ENCODE results near the gene CYSTM1. TPM values are rescaled to one million over a fixed set of nuclear protein-coding genes. Genes with fewer than 3 reads are reported as not detected.

The CYSTM1 gene
- total RNA-seq, 1 donor from 2014 or later, result 28.1 TPM

DNA sequence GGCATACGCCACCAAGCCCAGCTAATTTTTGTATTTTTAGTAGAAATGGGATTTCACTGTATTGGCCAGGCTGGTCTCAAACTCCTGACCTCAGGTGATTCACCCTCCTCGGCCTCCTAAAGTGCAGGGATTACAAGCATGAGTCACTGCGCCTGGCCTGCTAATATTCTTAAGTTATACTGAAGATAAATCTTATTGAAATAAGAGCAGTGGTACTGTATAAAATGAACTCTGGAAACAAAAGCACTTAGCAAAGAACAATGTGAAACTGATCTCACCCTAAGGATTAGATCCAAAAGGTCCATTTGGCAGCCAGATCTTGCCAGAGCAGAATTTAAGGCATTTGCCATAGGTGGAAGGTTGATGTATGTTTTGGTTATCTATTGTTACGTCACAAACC is 27.1 kb downstream of the CYSTM1 start:
- H3K4me3 Mint-ChIP-seq (ENCODE audit: low read depth), result no peak overlapping the region
- no peak overlapping the region for H3K27ac Mint-ChIP-seq
- H3K36me3 Mint-ChIP-seq (ENCODE audit: insufficient read depth), result peaks cover 2% of the 10 kb centered on the region
- H3K9me3 Mint-ChIP-seq (ENCODE audit: low read depth), result no peaks in the 10 kb centered on the region
- DNase-seq (ENCODE audit: low spot score, unreplicated experiment), result no peak
- H3K4me1 Mint-ChIP-seq (ENCODE audit: low read depth), result peaks cover 2% of the 10 kb centered on the region
- H3K27me3 Mint-ChIP-seq, result no peaks in the 10 kb centered on the region
- TF ChIP-seq, protein P1, sequence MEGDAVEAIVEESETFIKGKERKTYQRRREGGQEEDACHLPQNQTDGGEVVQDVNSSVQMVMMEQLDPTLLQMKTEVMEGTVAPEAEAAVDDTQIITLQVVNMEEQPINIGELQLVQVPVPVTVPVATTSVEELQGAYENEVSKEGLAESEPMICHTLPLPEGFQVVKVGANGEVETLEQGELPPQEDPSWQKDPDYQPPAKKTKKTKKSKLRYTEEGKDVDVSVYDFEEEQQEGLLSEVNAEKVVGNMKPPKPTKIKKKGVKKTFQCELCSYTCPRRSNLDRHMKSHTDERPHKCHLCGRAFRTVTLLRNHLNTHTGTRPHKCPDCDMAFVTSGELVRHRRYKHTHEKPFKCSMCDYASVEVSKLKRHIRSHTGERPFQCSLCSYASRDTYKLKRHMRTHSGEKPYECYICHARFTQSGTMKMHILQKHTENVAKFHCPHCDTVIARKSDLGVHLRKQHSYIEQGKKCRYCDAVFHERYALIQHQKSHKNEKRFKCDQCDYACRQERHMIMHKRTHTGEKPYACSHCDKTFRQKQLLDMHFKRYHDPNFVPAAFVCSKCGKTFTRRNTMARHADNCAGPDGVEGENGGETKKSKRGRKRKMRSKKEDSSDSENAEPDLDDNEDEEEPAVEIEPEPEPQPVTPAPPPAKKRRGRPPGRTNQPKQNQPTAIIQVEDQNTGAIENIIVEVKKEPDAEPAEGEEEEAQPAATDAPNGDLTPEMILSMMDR (IDR thresholded peaks at IDR 0.05; ENCODE audit: unreplicated experiment), result no peak

DNA sequence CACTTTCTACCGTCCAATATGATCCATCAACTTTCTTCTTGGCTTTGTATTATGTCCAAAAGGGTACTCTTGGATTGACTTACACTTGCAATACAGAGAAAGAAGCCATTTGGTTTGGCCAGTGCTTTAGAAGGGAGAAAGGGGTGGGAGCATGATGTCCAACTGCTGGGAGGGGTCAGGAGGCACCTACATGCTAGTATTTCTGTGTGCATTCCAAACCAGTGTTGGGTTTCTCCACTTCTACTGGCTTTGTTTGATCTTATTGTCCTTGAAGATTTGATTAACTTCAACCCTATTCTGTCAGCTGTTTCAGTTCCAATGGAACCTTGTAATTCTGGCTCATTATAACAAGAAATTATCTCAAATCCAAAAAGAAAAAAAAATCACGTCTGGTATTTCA is 27.6 kb downstream of the CYSTM1 start:
- H3K4me3 Mint-ChIP-seq (ENCODE audit: low read depth), result no peak overlapping the region
- H3K27me3 Mint-ChIP-seq, result no peaks in the 10 kb centered on the region
- TF ChIP-seq, protein P1 (IDR thresholded peaks at IDR 0.05; ENCODE audit: unreplicated experiment), result no peak
- no peak for DNase-seq (ENCODE audit: low spot score, unreplicated experiment)
- no peak overlapping the region for H3K27ac Mint-ChIP-seq
- no peaks in the 10 kb centered on the region for H3K9me3 Mint-ChIP-seq (ENCODE audit: low read depth)
- peaks cover 2% of the 10 kb centered on the region for H3K4me1 Mint-ChIP-seq (ENCODE audit: low read depth)
- peaks cover 2% of the 10 kb centered on the region for H3K36me3 Mint-ChIP-seq (ENCODE audit: insufficient read depth)

DNA sequence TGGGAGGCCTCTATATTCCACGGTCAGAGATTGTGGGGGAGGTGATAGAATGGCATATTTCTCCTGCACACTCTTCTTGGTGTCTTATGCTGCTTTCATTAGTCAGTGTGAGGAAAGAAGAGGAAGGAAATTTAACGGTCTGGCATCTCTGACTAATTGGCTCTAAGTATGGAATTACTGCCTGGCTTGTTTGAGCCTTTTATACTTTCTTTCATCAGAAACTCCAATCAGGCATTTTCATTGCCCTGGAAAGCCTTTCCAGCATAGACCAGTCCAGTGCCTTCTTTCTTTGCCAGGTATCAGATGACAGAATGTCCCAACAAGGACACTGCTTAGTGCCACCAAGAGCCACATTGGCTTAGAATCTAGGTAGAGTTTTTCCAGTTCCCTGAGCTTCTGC is 30.2 kb downstream of the CYSTM1 start:
- TF ChIP-seq, protein P1 (IDR thresholded peaks at IDR 0.05; ENCODE audit: unreplicated experiment), result no peak
- Mint-ChIP-seq H3K36me3 (ENCODE audit: insufficient read depth) (peaks cover 2% of the 10 kb centered on the region), H3K9me3 (ENCODE audit: low read depth) (peaks cover 3% of the 10 kb centered on the region), H3K4me1 (ENCODE audit: low read depth) (peaks cover 2% of the 10 kb centered on the region), H3K4me3 (ENCODE audit: low read depth) (no peak overlapping the region), H3K27ac (no peak overlapping the region), H3K27me3 (no peaks in the 10 kb centered on the region)
- no peak for DNase-seq (ENCODE audit: low spot score, unreplicated experiment)

DNA sequence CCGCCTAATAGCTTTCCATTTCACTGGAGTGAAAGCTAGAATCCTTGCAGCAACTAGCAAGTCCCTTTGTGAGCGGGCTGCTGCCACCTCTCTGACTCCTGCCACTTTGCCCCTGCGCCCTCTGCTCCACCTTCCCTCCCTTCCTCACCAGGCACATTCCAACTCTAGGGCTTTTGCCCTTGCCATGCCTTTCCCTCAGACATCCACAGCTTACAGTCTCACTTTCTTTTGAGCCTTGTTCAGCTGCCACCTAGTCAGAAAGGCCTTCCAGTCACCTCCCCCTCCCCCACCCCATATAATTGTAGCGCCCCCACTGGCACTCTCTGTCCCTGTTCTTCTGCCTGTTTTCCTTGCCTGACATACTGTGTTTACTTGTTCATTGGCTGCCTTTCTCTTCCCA is 31.0 kb downstream of the CYSTM1 start:
- peaks cover 3% of the 10 kb centered on the region for H3K9me3 Mint-ChIP-seq (ENCODE audit: low read depth)
- peaks cover 2% of the 10 kb centered on the region for H3K36me3 Mint-ChIP-seq (ENCODE audit: insufficient read depth)
- H3K4me1 Mint-ChIP-seq (ENCODE audit: low read depth), result peaks cover 2% of the 10 kb centered on the region
- no peak overlapping the region for H3K27ac Mint-ChIP-seq
- TF ChIP-seq, protein P1 (IDR thresholded peaks at IDR 0.05; ENCODE audit: unreplicated experiment), result no peak
- H3K4me3 Mint-ChIP-seq (ENCODE audit: low read depth), result no peak overlapping the region
- no peaks in the 10 kb centered on the region for H3K27me3 Mint-ChIP-seq
- DNase-seq (ENCODE audit: low spot score, unreplicated experiment), result no peak

DNA sequence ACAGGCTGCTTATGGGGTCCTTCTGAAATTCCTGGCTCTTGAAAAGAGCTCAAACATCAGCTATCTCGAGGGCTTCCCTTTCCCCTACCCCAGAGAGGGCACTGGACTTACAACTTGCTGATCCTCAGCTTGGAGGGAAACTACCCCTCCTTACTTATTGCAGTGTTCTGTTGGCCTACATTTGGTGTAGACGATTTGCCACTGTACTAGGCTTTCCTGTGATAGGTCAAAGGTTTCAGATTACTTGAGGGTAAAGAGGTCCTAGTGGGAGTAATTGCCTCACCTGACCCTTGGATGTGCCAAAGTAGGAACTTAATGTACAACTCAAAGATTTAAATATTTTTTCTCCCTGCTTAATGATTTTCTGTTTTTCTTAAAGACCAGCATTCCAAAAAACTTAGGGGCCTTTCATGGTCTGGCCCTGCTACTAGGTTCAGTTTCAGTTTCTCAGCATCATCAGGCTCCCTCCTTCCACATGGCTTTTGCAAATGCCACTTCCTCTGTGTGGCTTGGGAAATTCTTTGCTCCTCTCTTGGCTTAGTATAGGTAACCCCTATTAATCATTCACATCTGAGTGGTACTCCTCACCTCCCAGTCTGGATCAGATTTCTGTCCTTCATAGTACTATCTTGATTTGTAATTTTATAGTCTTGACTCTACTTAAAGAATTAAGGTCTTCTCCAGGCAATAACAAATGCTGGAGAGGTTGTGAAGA is 32.4 kb downstream of the CYSTM1 start:
- Mint-ChIP-seq H3K9me3 (ENCODE audit: low read depth) (peaks cover 3% of the 10 kb centered on the region), H3K36me3 (ENCODE audit: insufficient read depth) (peaks cover 2% of the 10 kb centered on the region), H3K27me3 (no peaks in the 10 kb centered on the region), H3K27ac (no peak overlapping the region), H3K4me3 (ENCODE audit: low read depth) (no peak overlapping the region), H3K4me1 (ENCODE audit: low read depth) (peaks cover 2% of the 10 kb centered on the region)
- DNase-seq (ENCODE audit: low spot score, unreplicated experiment), result no peak
- TF ChIP-seq, protein P1 (IDR thresholded peaks at IDR 0.05; ENCODE audit: unreplicated experiment), result no peak

Measured in progenitor cell of endocrine pancreas (in vitro differentiated cells).